GM20000 (cell line): Measurements from ENCODE around the gene CCDC187.

Experiments
- DNase-seq: peaks from one replicate; pipeline ENCODE4 v3.0.0; 2012; ENCODE audit warnings: low spot score
- CTCF ChIP-seq: IDR thresholded peaks from 2 replicates; pipeline ENCODE4 v1.5.1; 2012; ENCODE audit warnings: mild to moderate bottlenecking, control low read depth; ENCODE audit errors: extremely low read depth, missing control alignments

The CCDC187 gene

GRCh38 chr9:136254381-136255165 lies 49.3 kb downstream of the CCDC187 start:
- TF ChIP-seq CTCF = no peak
- no peak for DNase-seq

- no peak for DNase-seq
- no peak for TF ChIP-seq CTCF
These were observed 50.4 kb downstream of the CCDC187 start for GRCh38 chr9:136253246-136254130.

DNA sequence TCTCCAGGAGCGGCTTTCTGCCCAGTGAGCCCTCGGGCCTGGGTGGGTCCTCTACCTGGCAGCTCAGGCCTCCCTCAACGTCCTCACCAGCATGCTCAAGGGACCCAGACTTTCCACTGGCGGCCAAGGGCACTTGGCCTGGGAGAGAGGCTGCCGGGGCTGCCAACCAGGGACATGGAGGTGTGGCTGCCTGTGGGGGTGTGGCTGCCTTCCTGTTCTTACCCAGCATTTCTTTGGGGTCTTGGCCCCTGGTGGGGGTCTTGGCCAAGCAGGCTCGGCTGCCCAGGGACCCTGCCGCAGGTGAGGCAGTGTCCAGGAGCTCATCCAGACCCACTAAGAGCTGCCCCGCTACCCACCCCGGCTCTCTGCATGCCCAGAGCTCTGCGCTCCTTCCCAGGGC lies 51.0 kb downstream of the CCDC187 start:
- no peak for DNase-seq
- no peak for TF ChIP-seq CTCF

GRCh38 chr9:136252281-136252680 lies 51.6 kb downstream of the CCDC187 start:
- TF ChIP-seq CTCF = no peak
- DNase-seq = no peak

- no peak for TF ChIP-seq CTCF
- no peak for DNase-seq
These were observed 52.4 kb downstream of the CCDC187 start for GRCh38 chr9:136251264-136252115.

- DNase-seq = no peak
- TF ChIP-seq CTCF = no peak
These were observed 53.2 kb downstream of the CCDC187 start for GRCh38 chr9:136250676-136251075.
